Left ventricle myocardium inferior (tissue), 1 donor: Measurements from ENCODE around the gene HNF4A. TPM values are rescaled to one million over a fixed set of nuclear protein-coding genes. Genes with fewer than 3 reads are reported as not detected.

ENCODE experiments used
- DNase-seq: peaks from one replicate; pipeline ENCODE4 v3.0.0-alpha.2; 2020
- H3K27ac ChIP-seq: fragments of 200-600 bp; replicated peaks from 2 replicates; pipeline ENCODE4 v1.8.0; 2021
- H3K27me3 ChIP-seq: fragments of 200-600 bp; 2 replicates; pipeline ENCODE4 v1.8.0; 2021; ENCODE audit warnings: low read depth
- H3K36me3 ChIP-seq: fragments of 200-600 bp; 2 replicates; pipeline ENCODE4 v1.8.0; 2021
- H3K4me1 ChIP-seq: fragments of 200-600 bp; 2 replicates; pipeline ENCODE4 v1.8.0; 2021
- H3K4me3 ChIP-seq: fragments of 200-600 bp; 2 replicates; pipeline ENCODE4 v1.8.0; 2021; ENCODE audit warnings: mild to moderate bottlenecking, moderate library complexity
- H3K9me3 ChIP-seq: fragments of 200-600 bp; replicated peaks from 2 replicates; pipeline ENCODE4 v1.8.0; 2021
- intact Hi-C: fragments of 100-400 bp; cut with micrococcal nuclease; formaldehyde crosslinking; loops from one replicate; pipeline ENCODE4 v1.11.0; 2022
- long read RNA-seq: library from polyadenylated mRNA; unstranded; transcript quantifications from one replicate; pipeline ENCODE4 v2.0.0, GENCODE V29; 2021
- total RNA-seq: library from RNA; stranded (reverse); fragmentation: NEBNext Ultra II Directional; extraction: Animal tissue kit (Norgen Biotek cat#: 25700); gene quantifications from one replicate; pipeline ENCODE4 v1.2.1, GENCODE V29; 2021
- TF ChIP-seq, protein P1 (sequence below): fragments of 200-600 bp; IDR thresholded peaks from 2 replicates; pipeline ENCODE4 v1.8.0; 2021; ENCODE audit warnings: antibody characterized with exemption, mild to moderate bottlenecking, borderline replicate concordance
- donor health status: DM: no; HTN: yes; CAD: no; lungs with severe emphysema.

Gene HNF4A
- total RNA-seq: not detected
- long read RNA-seq: 0 reads

DNA sequence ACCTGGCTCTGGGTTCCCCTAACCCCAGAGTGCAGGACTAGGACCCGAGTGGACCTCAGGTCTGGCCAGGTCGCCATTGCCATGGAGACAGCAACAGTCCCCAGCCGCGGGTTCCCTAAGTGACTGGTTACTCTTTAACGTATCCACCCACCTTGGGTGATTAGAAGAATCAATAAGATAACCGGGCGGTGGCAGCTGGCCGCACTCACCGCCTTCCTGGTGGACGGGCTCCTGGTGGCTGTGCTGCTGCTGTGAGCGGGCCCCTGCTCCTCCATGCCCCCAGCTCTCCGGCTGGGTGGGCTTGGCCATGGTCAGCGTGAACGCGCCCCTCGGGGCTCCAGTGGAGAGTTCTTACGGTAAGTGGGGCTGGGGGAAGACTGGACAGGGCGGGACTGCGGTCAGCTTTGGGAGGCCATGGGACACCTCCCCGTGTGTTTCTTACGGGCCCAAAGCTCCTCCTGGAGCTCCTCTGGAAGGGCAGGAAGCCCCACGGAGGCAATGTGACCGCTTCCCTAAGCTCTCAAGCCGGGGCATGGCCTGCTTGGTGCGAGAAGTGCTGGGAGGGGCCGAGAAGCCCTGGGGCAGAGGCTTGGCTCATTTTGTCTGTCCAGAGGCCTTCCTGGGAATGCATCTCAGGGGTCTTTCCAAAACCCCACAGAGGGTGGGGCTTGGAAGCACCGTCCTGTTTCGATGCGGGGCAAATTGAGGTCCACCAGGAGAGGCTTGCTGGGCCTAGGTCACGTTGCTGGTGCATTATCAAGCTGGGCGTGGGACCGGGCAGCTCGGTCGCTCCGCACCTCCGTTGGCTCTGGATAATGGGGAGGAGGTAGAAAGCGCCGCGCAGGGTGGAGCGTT is at the start of gene HNF4A:
Gene HNF4A, plus strand, starts transcription at position 202 of the 855 bp plus-strand sequence. Its CDS starts 106 bp downstream, at position 308.
- Histone ChIP-seq H3K4me1 (no peaks in the 10 kb centered on the region), H3K9me3 (no peaks in the 10 kb centered on the region), H3K36me3 (no peaks in the 10 kb centered on the region), H3K4me3 (no peak within 1 kb of the TSS), H3K27ac (peak within 1 kb of the TSS; percentile 3), H3K27me3 (peaks cover 32% of the 10 kb centered on the region)
- no peak for DNase-seq
- intact Hi-C loops: no loop called here
- TF ChIP-seq, protein P1, sequence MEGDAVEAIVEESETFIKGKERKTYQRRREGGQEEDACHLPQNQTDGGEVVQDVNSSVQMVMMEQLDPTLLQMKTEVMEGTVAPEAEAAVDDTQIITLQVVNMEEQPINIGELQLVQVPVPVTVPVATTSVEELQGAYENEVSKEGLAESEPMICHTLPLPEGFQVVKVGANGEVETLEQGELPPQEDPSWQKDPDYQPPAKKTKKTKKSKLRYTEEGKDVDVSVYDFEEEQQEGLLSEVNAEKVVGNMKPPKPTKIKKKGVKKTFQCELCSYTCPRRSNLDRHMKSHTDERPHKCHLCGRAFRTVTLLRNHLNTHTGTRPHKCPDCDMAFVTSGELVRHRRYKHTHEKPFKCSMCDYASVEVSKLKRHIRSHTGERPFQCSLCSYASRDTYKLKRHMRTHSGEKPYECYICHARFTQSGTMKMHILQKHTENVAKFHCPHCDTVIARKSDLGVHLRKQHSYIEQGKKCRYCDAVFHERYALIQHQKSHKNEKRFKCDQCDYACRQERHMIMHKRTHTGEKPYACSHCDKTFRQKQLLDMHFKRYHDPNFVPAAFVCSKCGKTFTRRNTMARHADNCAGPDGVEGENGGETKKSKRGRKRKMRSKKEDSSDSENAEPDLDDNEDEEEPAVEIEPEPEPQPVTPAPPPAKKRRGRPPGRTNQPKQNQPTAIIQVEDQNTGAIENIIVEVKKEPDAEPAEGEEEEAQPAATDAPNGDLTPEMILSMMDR: no peak

DNA sequence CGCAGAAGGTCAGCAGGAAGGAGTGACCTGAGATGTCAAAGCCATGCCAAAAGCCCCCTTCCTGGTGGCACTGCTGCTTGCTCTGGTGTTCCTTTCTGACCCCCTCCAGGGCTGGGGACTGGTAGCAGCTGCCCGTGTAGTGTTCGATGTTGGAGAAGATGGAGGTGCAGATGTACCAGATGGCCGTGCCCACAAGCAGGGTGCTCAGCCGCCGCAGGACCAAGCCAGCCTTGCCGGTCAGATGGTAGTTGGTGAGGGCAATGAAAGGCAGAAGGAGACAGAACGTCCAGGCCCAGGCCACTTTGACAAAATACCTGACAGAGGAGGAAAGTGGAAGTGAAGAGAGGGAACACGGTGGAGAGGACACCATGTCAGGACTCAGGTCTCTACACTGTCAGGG is 48.6 kb upstream of the HNF4A start:
- Histone ChIP-seq H3K27me3 (no peaks in the 10 kb centered on the region), H3K27ac (peak overlapping the region; percentile 91), H3K4me1 (peaks cover 96% of the 10 kb centered on the region), H3K4me3 (peak overlapping the region; percentile 0), H3K9me3 (no peaks in the 10 kb centered on the region), H3K36me3 (peaks cover 18% of the 10 kb centered on the region)
- TF ChIP-seq, protein P1: no peak
- intact Hi-C loops: no loop called here
- no peak for DNase-seq

DNA sequence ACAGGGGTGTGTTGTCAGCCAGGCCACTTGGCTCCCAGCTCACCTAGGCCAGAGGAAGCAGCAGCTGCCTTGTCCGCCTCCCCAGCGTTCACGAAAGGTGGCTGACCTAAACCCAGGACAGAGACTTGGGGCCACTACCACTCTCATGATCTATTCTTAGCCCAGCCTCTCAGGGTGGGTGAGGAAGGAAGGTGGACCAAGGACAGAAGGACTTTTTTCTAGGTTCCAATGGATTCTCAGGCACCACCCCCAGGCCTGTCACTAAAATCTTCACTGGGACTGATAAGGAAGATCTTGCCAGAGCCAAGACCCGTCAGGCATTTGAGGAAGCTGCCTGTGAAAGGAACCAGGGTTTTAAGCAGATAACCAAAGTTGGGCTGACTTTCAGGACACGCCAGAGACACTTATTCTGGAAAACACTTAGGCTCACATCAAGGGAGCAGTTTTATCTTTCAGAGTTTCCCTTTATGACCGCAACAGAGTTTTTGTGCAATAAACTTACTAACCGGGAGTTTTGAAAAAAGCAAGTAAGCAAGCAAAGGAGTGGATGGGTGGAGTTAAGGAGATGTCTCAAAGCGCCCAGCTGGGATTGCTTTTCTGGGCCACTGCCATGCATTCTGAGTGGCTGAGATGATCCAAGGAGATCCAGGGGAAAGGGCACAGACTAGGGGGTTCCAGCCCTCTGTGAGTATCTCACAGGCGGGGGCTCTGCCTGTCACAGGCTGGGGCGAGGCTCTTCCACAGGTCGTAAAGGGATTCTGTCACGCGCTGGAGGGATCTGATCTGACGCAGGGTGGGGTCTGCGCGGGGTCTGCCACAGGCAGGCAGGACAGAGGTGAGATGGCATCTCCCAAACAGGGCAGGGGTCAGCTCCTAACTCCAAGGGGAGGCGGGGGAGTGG is 45.5 kb upstream of the HNF4A start:
- DNase-seq: peak; percentile 61
- intact Hi-C loops: loop anchor here (5.0 kb wide), 1 partner anchor 93 kb away; no protein-coding TSS in a partner anchor
- no peaks in the 10 kb centered on the region for H3K27me3 ChIP-seq
- peak overlapping the region; percentile 85 for H3K4me3 ChIP-seq
- TF ChIP-seq, protein P1: no peak
- H3K9me3 ChIP-seq: no peaks in the 10 kb centered on the region
- H3K4me1 ChIP-seq: peaks cover 65% of the 10 kb centered on the region
- H3K36me3 ChIP-seq: peaks cover 13% of the 10 kb centered on the region
- peak overlapping the region; percentile 91 for H3K27ac ChIP-seq

DNA sequence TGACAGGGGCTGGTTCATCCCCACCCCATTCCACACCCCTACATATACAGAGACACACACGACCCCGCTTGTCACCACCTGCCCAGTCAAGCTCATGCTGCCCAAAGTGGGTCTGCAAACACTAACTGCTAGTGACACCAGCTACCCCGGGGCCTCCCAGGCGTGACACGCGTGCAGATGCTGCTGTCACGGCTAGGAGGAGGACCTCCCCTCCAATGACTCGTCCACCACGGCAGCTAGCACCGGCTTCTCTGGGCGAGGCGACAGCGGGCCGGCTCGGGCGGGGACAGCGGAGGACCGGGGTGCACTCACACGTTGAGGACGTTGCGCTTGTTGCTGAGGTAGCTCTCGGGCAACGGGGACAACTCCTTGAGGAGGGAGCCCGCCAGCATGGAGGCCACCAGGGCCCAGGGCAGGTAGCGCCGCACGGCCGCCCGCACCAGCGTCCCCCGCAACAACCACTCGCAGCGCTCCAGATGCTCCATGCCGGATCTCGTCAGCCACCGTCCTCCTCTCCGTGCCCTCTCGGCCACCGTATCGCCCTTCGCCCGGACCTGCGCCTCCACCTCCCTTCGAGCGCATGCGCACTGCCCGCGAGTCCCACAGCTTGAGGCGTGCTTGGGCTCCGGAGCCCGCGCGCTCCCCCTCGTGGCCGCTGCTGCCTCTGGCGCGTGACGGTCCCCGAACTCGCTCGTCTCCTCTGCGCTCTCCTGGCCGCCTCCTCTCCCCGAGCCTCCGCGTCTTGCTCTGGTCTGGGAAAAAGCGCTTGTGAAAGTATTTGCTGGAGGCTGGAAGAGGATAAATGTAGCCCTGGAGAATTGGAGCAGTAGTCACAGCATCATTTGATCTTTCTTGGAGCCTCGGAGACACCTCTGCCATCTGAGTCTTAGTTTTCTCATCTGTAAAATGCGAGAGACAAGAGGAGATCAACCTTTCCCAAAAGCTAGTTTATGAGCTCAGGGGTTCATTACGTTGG is 44.5 kb upstream of the HNF4A start, which contains the start of gene FITM2:
Gene FITM2, minus strand, starts transcription at position 539 of the 976 bp plus-strand sequence. Its CDS starts 54 bp downstream, at position 485.
- peaks cover 9% of the 10 kb centered on the region for H3K36me3 ChIP-seq
- H3K4me3 ChIP-seq: peak within 1 kb of the TSS; percentile 85
- H3K4me1 ChIP-seq: peaks cover 56% of the 10 kb centered on the region
- TF ChIP-seq, protein P1: peak; percentile 95
- no peaks in the 10 kb centered on the region for H3K27me3 ChIP-seq
- intact Hi-C loops: loop anchor here (5.0 kb wide), 1 partner anchor 94 kb away; no protein-coding TSS in a partner anchor
- H3K27ac ChIP-seq: peak within 1 kb of the TSS; percentile 91
- H3K9me3 ChIP-seq: no peaks in the 10 kb centered on the region
- DNase-seq: peak; percentile 99
